Measurements from ENCODE around the gene CPEB3. TPM values are rescaled to one million over a fixed set of nuclear protein-coding genes. Genes with fewer than 3 reads are reported as not detected.

CPEB3 gene
- total and polyA plus RNA-seq, 9 of the 15 experiments (the other 6 are each of a cell fraction or from before 2014, with no cell fraction given) = 0.15 to 1.2 (median 0.51) TPM

- TF ChIP-seq EP400 (IDR thresholded peaks at IDR 0.05) = no peak; the same call in 1 of the 2 replicates
- TF ChIP-seq POLR2B (IDR thresholded peaks at IDR 0.05; ENCODE audit: low read depth, partially characterized antibody) = no peak
- TF ChIP-seq FOXO4 (CRISPR knock-in tag; IDR thresholded peaks at IDR 0.05) = no peak
- no peak for TF ChIP-seq ZNF24 (IDR thresholded peaks at IDR 0.05)
- TF ChIP-seq SAFB (IDR thresholded peaks at IDR 0.05; ENCODE audit: borderline replicate concordance, low read depth, low read length) = no peak
- peak; percentile 30; the same call in 1 of the 2 replicates for TF ChIP-seq USF1 (CRISPR knock-in tag; IDR thresholded peaks at IDR 0.05)
- no peak for TF ChIP-seq ZNF780A (CRISPR knock-in tag; IDR thresholded peaks at IDR 0.05)
- peak; percentile 69; the same call in 1 of the 2 replicates for TF ChIP-seq TGIF2 (CRISPR knock-in tag; IDR thresholded peaks at IDR 0.05)
- peak; percentile 48; the same call in 1 of the 2 replicates for TF ChIP-seq MAX (CRISPR knock-in tag; IDR thresholded peaks at IDR 0.05)
- TF ChIP-seq SIRT6 (IDR thresholded peaks at IDR 0.05; ENCODE audit: low read depth, low read length) = no peak
- TF ChIP-seq ZNF75A (CRISPR knock-in tag; IDR thresholded peaks at IDR 0.05) = no peak
- no peak for TF ChIP-seq HDGF (IDR thresholded peaks at IDR 0.05)
- TF ChIP-seq ZNF695 (CRISPR knock-in tag; IDR thresholded peaks at IDR 0.05) = no peak
- TF ChIP-seq ZNF280B (CRISPR knock-in tag; IDR thresholded peaks at IDR 0.05) = no peak
- 0 out of 2 replicates have a peak, but pooled peaks have one; percentile 40 for TF ChIP-seq NBN (IDR thresholded peaks at IDR 0.05; ENCODE audit: low read depth)
- no peak for TF ChIP-seq KLF13 (tag; IDR thresholded peaks at IDR 0.05; ENCODE audit: borderline replicate concordance, low read depth)
- no peak for TF ChIP-seq ZNF512 (tag; IDR thresholded peaks at IDR 0.05)
- TF ChIP-seq NCOA2 (IDR thresholded peaks at IDR 0.05; ENCODE audit: partially characterized antibody in 2 of 2) = no peak
- peak; percentile 82; the same call in 1 of the 2 replicates for TF ChIP-seq SP1 (CRISPR knock-in tag; IDR thresholded peaks at IDR 0.05)
- peak; percentile 93 for TF ChIP-seq GMEB1 (CRISPR knock-in tag; IDR thresholded peaks at IDR 0.05)
- no peak for TF ChIP-seq KDM2B (CRISPR knock-in tag; IDR thresholded peaks at IDR 0.05)
- no peak for TF ChIP-seq TAL1 (IDR thresholded peaks at IDR 0.05)
Observed at GRCh38 chr10:92290837-92291615, at the start of gene CPEB3, which contains the start of gene MARCHF5 (continued).

Data from K562 (cell line).